ENCODE results near the gene ZNF783.

The ZNF783 gene

DNA sequence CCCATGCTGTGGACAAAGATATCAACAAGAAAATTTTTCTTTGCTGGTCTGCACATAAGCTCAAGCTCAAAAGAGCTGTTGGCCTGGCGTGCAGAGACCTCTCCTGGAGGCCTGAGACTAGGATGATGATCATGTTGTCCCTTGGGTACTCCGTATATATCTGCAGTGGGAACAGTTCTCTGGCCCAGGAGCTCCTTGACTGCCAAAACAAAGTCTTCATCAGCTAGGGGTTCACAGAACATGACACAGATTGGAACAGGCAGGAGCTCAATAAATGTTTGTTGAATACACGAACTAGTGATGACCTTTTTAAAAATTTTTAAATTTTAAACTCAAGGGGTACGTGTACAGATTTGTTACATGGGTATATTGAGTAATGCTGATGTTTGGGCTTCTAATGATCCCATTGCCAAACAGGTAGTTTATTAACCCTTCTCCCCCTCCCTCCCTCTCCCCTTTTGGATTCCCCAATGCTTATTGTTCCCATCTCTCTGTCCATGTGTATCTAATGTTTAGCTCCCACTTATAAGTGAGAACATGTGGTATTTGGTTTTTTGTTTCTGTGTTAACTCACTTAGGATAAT, 49.1 kb downstream of the ZNF783 start:
- H3K4me1 ChIP-seq (ENCODE audit: control insufficient read depth in 1 of 2, insufficient read depth in 2 of 2, low read length in 2 of 2) = no peaks in the 10 kb centered on the region
- no peak overlapping the region for H4K12ac ChIP-seq (ENCODE audit: low read depth, low read length)
- no peak overlapping the region for H2BK12ac ChIP-seq (ENCODE audit: low read length)
- no peak overlapping the region for H3K4me3 ChIP-seq (ENCODE audit: low read depth, low read length)
- no peak overlapping the region for H2AK5ac ChIP-seq (ENCODE audit: low read length)
- no peak overlapping the region for H4K91ac ChIP-seq (ENCODE audit: low read depth, low read length)
- DNase-seq = no peak
- H3K27ac ChIP-seq (ENCODE audit: low read depth, low read length) = no peak overlapping the region
- no peak overlapping the region for H2BK5ac ChIP-seq (ENCODE audit: low read depth, low read length, poor library complexity)
- no peak overlapping the region for H3K23ac ChIP-seq (ENCODE audit: low read length)
- no peak overlapping the region for H4K8ac ChIP-seq (ENCODE audit: low read depth, low read length)
- no peak overlapping the region for H3K14ac ChIP-seq (ENCODE audit: low read length)
- no peak overlapping the region for H3K18ac ChIP-seq (ENCODE audit: low read length)
- no peak overlapping the region for H3K4ac ChIP-seq (ENCODE audit: low read depth, low read length)
- no peaks in the 10 kb centered on the region for H3K9me3 ChIP-seq (ENCODE audit: insufficient read depth, low read depth, low read length)
- no CpG with 5 or more reads among the region's 4 CpGs for WGBS (ENCODE audit: extremely low coverage, insufficient coverage, insufficient read length)
- no peak overlapping the region for H2AFZ ChIP-seq (ENCODE audit: insufficient read depth, low read length, poor library complexity)
- H3K9ac ChIP-seq (ENCODE audit: low read length) = no peak overlapping the region
- H3K27me3 ChIP-seq (ENCODE audit: insufficient read depth, low read length) = no peaks in the 10 kb centered on the region
- no peak overlapping the region for H3K4me2 ChIP-seq (ENCODE audit: low read length)
- no peaks in the 10 kb centered on the region for H3K79me2 ChIP-seq (ENCODE audit: control insufficient read depth, insufficient read depth, low read length, poor library complexity)
- H3K79me1 ChIP-seq (ENCODE audit: low read length) = no peaks in the 10 kb centered on the region
- no peak overlapping the region for H2BK120ac ChIP-seq (ENCODE audit: insufficient read depth, low read length, poor library complexity)
- no peaks in the 10 kb centered on the region for H3K36me3 ChIP-seq (ENCODE audit: control insufficient read depth in 1 of 2, insufficient read depth in 2 of 2, low read length in 2 of 2)

DNA sequence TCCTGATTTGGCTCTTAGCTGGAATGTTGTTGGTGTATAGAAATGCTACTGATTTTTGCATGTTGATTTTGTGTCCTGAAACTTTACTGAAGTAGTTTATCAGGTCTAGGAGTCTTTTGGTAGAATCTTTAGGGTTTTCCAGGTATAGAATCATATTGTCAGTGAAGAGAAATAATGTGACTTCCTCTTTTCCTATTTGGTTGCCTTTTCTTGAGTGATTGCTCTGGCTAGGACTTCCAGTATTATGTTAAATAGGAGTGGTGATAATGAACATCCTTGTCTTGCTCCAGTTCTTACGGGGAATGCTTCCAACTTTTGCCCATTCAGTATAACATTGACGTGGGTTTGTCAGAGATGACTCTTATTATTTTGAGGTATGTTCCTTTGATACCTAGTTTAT, 52.0 kb downstream of the ZNF783 start:
- no peak for DNase-seq
- no peak overlapping the region for H2BK120ac ChIP-seq (ENCODE audit: insufficient read depth, low read length, poor library complexity)
- no peaks in the 10 kb centered on the region for H3K4me1 ChIP-seq (ENCODE audit: control insufficient read depth in 1 of 2, insufficient read depth in 2 of 2, low read length in 2 of 2)
- H3K9me3 ChIP-seq (ENCODE audit: insufficient read depth, low read depth, low read length) = no peaks in the 10 kb centered on the region
- H2AK5ac ChIP-seq (ENCODE audit: low read length) = no peak overlapping the region
- H2BK12ac ChIP-seq (ENCODE audit: low read length) = no peak overlapping the region
- no CpG with 5 or more reads among the region's 2 CpGs for WGBS (ENCODE audit: extremely low coverage, insufficient coverage, insufficient read length)
- H3K36me3 ChIP-seq (ENCODE audit: control insufficient read depth in 1 of 2, insufficient read depth in 2 of 2, low read length in 2 of 2) = no peaks in the 10 kb centered on the region
- no peak overlapping the region for H2AFZ ChIP-seq (ENCODE audit: insufficient read depth, low read length, poor library complexity)
- H3K23ac ChIP-seq (ENCODE audit: low read length) = no peak overlapping the region
- H3K4me3 ChIP-seq (ENCODE audit: low read depth, low read length) = no peak overlapping the region
- H3K27me3 ChIP-seq (ENCODE audit: insufficient read depth, low read length) = no peaks in the 10 kb centered on the region
- H2BK5ac ChIP-seq (ENCODE audit: low read depth, low read length, poor library complexity) = no peak overlapping the region
- no peak overlapping the region for H3K9ac ChIP-seq (ENCODE audit: low read length)
- H3K27ac ChIP-seq (ENCODE audit: low read depth, low read length) = no peak overlapping the region
- H3K14ac ChIP-seq (ENCODE audit: low read length) = no peak overlapping the region
- no peak overlapping the region for H3K18ac ChIP-seq (ENCODE audit: low read length)
- no peak overlapping the region for H3K4me2 ChIP-seq (ENCODE audit: low read length)
- no peak overlapping the region for H4K12ac ChIP-seq (ENCODE audit: low read depth, low read length)
- H3K79me1 ChIP-seq (ENCODE audit: low read length) = no peaks in the 10 kb centered on the region
- H4K8ac ChIP-seq (ENCODE audit: low read depth, low read length) = no peak overlapping the region
- no peak overlapping the region for H3K4ac ChIP-seq (ENCODE audit: low read depth, low read length)
- no peak overlapping the region for H4K91ac ChIP-seq (ENCODE audit: low read depth, low read length)
- no peaks in the 10 kb centered on the region for H3K79me2 ChIP-seq (ENCODE audit: control insufficient read depth, insufficient read depth, low read length, poor library complexity)

DNA sequence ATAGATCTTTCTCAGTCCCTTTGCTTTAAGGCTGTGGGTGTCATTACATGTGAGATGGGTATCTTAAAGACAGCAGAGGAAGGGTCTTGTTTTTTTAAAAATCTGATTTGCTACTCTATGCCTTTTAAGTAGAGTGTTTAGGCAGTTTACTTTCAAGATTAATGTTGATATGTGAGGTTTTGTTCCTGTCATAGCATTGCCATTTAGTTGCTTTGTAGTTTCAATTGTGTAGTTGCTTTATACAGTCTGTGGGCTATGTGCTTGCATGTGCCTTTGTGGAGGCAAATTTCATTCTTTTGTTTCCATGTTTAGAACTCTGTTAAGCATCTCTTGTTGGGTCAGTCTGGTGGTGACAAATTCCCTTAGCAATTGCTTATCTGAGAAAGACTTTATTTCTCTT, 54.6 kb downstream of the ZNF783 start:
- no peak overlapping the region for H4K12ac ChIP-seq (ENCODE audit: low read depth, low read length)
- no peak overlapping the region for H2BK5ac ChIP-seq (ENCODE audit: low read depth, low read length, poor library complexity)
- H2BK120ac ChIP-seq (ENCODE audit: insufficient read depth, low read length, poor library complexity) = no peak overlapping the region
- H3K23ac ChIP-seq (ENCODE audit: low read length) = no peak overlapping the region
- no peaks in the 10 kb centered on the region for H3K36me3 ChIP-seq (ENCODE audit: control insufficient read depth in 1 of 2, insufficient read depth in 2 of 2, low read length in 2 of 2)
- no peak overlapping the region for H2BK12ac ChIP-seq (ENCODE audit: low read length)
- H3K27ac ChIP-seq (ENCODE audit: low read depth, low read length) = no peak overlapping the region
- no peak overlapping the region for H2AFZ ChIP-seq (ENCODE audit: insufficient read depth, low read length, poor library complexity)
- H3K9ac ChIP-seq (ENCODE audit: low read length) = no peak overlapping the region
- H3K18ac ChIP-seq (ENCODE audit: low read length) = no peak overlapping the region
- H3K4me3 ChIP-seq (ENCODE audit: low read depth, low read length) = no peak overlapping the region
- no peaks in the 10 kb centered on the region for H3K4me1 ChIP-seq (ENCODE audit: control insufficient read depth in 1 of 2, insufficient read depth in 2 of 2, low read length in 2 of 2)
- H4K8ac ChIP-seq (ENCODE audit: low read depth, low read length) = no peak overlapping the region
- H3K4me2 ChIP-seq (ENCODE audit: low read length) = no peak overlapping the region
- H3K4ac ChIP-seq (ENCODE audit: low read depth, low read length) = no peak overlapping the region
- H3K79me1 ChIP-seq (ENCODE audit: low read length) = no peaks in the 10 kb centered on the region
- H4K91ac ChIP-seq (ENCODE audit: low read depth, low read length) = no peak overlapping the region
- H3K79me2 ChIP-seq (ENCODE audit: control insufficient read depth, insufficient read depth, low read length, poor library complexity) = no peaks in the 10 kb centered on the region
- H3K14ac ChIP-seq (ENCODE audit: low read length) = no peak overlapping the region
- peak in 1 of 2 donors; percentile 2 for DNase-seq
- H2AK5ac ChIP-seq (ENCODE audit: low read length) = no peak overlapping the region
- no peaks in the 10 kb centered on the region for H3K9me3 ChIP-seq (ENCODE audit: insufficient read depth, low read depth, low read length)
- H3K27me3 ChIP-seq (ENCODE audit: insufficient read depth, low read length) = no peaks in the 10 kb centered on the region

DNA sequence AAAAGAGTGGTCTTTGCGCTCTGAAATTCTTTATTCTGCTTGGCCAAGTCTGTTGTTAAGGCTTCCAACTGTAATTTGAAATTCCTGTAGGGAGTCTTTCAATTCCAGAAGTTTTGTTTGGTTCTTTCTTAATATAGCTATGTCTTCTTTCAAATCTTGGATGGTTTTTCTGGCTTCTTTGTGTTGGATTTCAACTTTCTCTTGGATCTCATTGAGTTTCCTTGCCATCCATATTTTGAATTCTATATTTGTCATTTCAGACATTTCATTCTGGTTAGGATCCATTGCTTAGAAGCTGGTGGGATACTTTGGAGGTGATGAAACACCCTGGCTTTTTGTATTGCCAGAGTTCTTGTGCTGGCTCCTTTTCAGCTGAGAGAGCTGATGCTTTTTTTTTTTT, 55.5 kb downstream of the ZNF783 start:
- H3K9ac ChIP-seq (ENCODE audit: low read length) = no peak overlapping the region
- no peak overlapping the region for H3K4me2 ChIP-seq (ENCODE audit: low read length)
- H3K23ac ChIP-seq (ENCODE audit: low read length) = no peak overlapping the region
- H3K36me3 ChIP-seq (ENCODE audit: control insufficient read depth in 1 of 2, insufficient read depth in 2 of 2, low read length in 2 of 2) = no peaks in the 10 kb centered on the region
- no peaks in the 10 kb centered on the region for H3K79me1 ChIP-seq (ENCODE audit: low read length)
- H4K91ac ChIP-seq (ENCODE audit: low read depth, low read length) = no peak overlapping the region
- no peak overlapping the region for H4K12ac ChIP-seq (ENCODE audit: low read depth, low read length)
- no peaks in the 10 kb centered on the region for H3K4me1 ChIP-seq (ENCODE audit: control insufficient read depth in 1 of 2, insufficient read depth in 2 of 2, low read length in 2 of 2)
- H2BK120ac ChIP-seq (ENCODE audit: insufficient read depth, low read length, poor library complexity) = no peak overlapping the region
- no peak overlapping the region for H3K27ac ChIP-seq (ENCODE audit: low read depth, low read length)
- H2BK5ac ChIP-seq (ENCODE audit: low read depth, low read length, poor library complexity) = no peak overlapping the region
- H4K8ac ChIP-seq (ENCODE audit: low read depth, low read length) = no peak overlapping the region
- no peak overlapping the region for H3K18ac ChIP-seq (ENCODE audit: low read length)
- no peak overlapping the region for H2BK12ac ChIP-seq (ENCODE audit: low read length)
- H3K27me3 ChIP-seq (ENCODE audit: insufficient read depth, low read length) = no peaks in the 10 kb centered on the region
- H3K4ac ChIP-seq (ENCODE audit: low read depth, low read length) = no peak overlapping the region
- H3K79me2 ChIP-seq (ENCODE audit: control insufficient read depth, insufficient read depth, low read length, poor library complexity) = no peaks in the 10 kb centered on the region
- H3K9me3 ChIP-seq (ENCODE audit: insufficient read depth, low read depth, low read length) = no peaks in the 10 kb centered on the region
- WGBS (ENCODE audit: extremely low coverage, insufficient coverage, insufficient read length) = no CpG with 5 or more reads among the region's 1 CpG
- no peak overlapping the region for H3K14ac ChIP-seq (ENCODE audit: low read length)
- no peak overlapping the region for H3K4me3 ChIP-seq (ENCODE audit: low read depth, low read length)
- DNase-seq = peak in 1 of 2 donors; percentile 58
- no peak overlapping the region for H2AFZ ChIP-seq (ENCODE audit: insufficient read depth, low read length, poor library complexity)
- H2AK5ac ChIP-seq (ENCODE audit: low read length) = no peak overlapping the region

All from trophoblast cell (in vitro differentiated cells and primary cell).